DND-41 (cell line): Measurements from ENCODE around the gene SLC1A4.

Experiments used
- CTCF ChIP-seq: IDR thresholded peaks from 2 replicates; pipeline ENCODE4 v1.5.1; 2012; ENCODE audit warnings: borderline replicate concordance, low read length, moderate library complexity, mild to moderate bottlenecking; ENCODE audit not compliant: poor library complexity, severe bottlenecking; ENCODE audit errors: extremely low read depth
- EZH2 ChIP-seq: IDR thresholded peaks from 3 replicates; pipeline ENCODE4 v1.6.1; 2012; ENCODE audit warnings: borderline replicate concordance, low read depth, mild to moderate bottlenecking, moderate library complexity, low read length, inconsistent platforms; ENCODE audit not compliant: severe bottlenecking

- TF ChIP-seq CTCF, result no peak
- no peak for TF ChIP-seq EZH2
These were observed 43.0 kb upstream of the SLC1A4 start for GRCh38 chr2:64945973-64946768.
